Stimulated activated CD4-positive, alpha-beta T cell treated with anti-CD3 and anti-CD28 coated beads, Interleukin-1b, Interleukin-23, amount 100 ng/mL, for 1 hour (primary cell): ENCODE measurements around the gene IFNB1.
A peak's percentile ranks its signal among the peaks of the same experiment; 100 is the strongest.

Source experiments
- DNase-seq, 2 donors: peaks; one replicate each; pipeline ENCODE4 v3.0.0-alpha.2; 2020; ENCODE audit warnings: low read depth in 2 of 2

The IFNB1 gene

GRCh38 chr9:21070171-21070571 is 7.6 kb downstream of the IFNB1 start:
- DNase-seq, result no peak

GRCh38 chr9:21060919-21061561 is 16.7 kb downstream of the IFNB1 start:
- no peak for DNase-seq

GRCh38 chr9:21056931-21057330 is 20.8 kb downstream of the IFNB1 start:
- DNase-seq, result no peak

DNA sequence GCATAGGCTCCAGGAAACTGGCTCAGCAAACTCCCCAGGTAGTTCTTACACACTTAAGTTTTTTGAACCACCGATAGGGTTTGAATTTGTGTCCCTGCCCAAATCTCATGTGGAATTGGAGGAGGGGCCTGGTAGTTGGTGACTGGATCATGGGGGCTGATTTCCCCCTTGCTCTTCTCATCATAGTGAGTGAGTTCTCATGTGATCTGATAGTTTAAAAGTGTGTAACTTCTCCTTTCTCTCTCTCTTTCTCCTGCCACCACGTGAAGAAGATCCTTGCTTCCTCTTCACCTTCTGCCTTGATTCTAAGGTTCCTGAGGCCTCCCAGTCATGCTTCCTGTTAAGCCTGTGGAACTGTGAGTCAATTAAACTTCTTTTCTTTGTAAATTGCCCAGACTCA is 23.9 kb downstream of the IFNB1 start:
- no peak for DNase-seq

- DNase-seq, result no peak
These were observed 30.5 kb downstream of the IFNB1 start for GRCh38 chr9:21047281-21047691.

- no peak for DNase-seq
These were observed 33.9 kb downstream of the IFNB1 start for GRCh38 chr9:21043841-21044240.

DNA sequence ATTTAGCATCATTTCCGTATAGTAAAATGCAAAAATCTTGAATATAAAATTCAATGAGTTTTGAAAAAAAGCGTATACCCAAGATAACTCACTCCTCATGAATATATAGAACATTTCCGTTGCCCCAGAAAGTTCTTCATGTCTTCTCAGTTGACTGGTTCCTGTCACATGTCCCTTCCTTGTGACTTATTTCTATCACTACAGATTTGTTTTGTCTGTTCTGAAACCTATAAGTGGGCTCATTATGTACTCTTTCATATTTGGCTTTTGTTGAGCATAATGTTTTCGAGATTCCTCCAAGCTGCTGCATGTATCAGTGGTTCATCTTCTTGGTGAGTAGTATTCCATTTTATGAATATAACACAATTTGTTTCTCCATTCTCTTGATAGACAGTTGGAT is 35.3 kb downstream of the IFNB1 start:
- no peak for DNase-seq

DNA sequence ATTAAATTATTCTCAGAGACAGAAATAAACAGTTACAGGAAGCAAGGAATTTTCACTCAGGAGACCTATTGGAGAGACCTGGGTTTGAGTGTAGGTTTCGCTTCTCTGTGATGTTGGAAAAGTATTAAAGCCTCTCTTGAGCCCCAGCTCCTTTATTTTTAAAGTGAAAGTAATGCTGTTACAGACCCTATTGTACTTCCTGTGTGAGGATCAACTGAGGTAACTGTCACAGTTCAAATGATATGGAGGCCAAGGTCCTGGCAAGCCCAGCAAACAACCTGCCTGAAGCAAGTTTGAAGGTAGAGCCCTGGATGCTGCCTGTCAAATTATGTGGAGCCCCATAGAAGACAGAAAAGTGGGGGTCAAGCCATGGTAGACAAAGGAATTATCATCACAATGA is 38.4 kb downstream of the IFNB1 start:
- no peak for DNase-seq

DNA sequence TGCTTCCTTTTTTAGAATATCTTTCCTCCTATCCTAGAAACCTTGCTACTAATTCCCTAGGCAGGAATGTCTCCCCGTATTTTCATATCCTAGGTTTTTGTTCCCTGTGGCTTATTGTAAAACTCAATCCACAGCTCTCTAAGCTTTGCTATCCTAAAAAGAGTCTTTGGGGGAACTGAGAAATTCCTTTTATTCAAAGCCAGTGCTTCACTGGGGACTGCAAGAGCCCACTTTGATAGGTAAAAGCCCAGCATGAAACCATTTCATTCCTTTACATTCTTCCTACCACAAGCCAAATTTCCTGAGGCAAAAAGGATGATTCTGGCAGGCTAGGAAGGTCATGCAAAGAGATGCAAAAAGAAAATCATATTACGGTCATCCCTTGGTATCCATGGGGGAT is 40.5 kb downstream of the IFNB1 start:
- DNase-seq, result no peak

DNA sequence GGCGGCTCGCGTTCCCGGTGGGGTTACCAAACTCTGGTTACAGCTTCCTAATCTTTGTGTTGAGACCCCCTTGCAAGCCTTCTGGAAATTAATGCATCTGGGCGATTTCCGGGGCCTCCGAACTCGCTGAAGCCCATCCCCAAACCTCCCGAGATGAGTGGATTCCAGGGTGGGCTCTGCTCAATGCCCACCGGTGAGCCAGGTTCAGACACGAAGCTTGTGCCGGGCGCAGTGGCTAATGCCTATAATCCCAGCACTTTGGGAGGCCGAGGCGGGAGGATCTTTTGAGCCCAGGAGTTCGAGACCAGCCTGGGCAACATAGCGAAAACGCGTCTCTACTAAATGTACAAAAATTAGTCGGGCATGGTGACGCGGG is 45.9 kb downstream of the IFNB1 start:
- DNase-seq, result no peak

DNA sequence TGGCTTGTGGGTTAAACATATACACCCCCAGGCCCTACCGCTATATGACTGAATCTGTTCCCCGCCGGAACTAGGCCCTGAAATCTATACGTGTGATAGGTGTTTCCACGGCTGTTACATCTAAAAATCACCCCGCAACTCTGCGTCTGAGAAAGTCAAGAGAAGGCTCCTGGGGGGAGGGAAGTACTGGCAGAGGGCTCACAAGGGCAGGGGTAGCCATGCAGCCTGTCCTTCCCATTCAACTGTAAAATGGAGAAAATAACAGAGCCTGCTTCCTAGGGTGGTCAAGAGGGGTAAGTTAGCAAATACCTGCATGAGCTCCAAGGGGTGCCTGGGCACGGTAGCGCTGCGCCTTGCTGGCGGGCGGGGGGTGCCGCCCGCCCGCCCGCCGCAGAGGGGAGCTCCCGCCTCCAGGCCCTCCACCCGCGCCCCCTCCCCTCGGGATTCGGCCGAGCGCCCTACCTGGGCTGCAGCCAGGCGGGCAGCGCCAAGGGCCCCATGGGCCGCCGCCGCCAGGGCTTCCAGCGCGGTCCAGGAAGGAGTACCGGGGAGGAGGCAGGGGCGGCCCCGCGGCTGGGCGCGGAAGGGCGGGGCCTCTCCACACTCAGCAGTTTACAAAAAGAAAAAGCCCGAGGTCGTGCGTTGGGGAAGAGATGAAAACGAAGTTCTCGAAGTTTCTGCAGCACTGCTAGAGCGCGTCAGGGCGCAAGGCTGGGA is 46.5 kb downstream of the IFNB1 start, which contains the start of gene HACD4:
TSS of gene HACD4 (minus strand) at position 550 of the 717 bp plus-strand sequence. CDS start at position 500, 50 bp downstream.
- DNase-seq, result peak; percentile 37 to 41

- no peak for DNase-seq
These were observed 47.2 kb downstream of the IFNB1 start for GRCh38 chr9:21030389-21031035.

- DNase-seq, result no peak
These were observed 48.1 kb downstream of the IFNB1 start for GRCh38 chr9:21029661-21030060.

- DNase-seq, result no peak
These were observed 49.3 kb downstream of the IFNB1 start for GRCh38 chr9:21028466-21028865.

- DNase-seq, result no peak
These were observed 50.4 kb downstream of the IFNB1 start for GRCh38 chr9:21027295-21027694.
